Heart left ventricle (tissue), 16 donors: ENCODE measurements around the gene ITGA11. TPM values are rescaled to one million over a fixed set of nuclear protein-coding genes. Genes with fewer than 3 reads are reported as not detected.

Experiments used
- ATAC-seq, 4 donors: fragments of 200-7000 bp; cut with Tn5 transposase; one replicate each; pipeline ENCODE4 v1.9.1; 2020 to 2022; ENCODE audit warnings: moderate library complexity in 4 of 4, mild to moderate bottlenecking in 3 of 4, moderate number of reproducible peaks in 1 of 4
- DNase-seq, 5 donors: peaks; one replicate each; pipeline ENCODE4 v3.0.0-alpha.2; 2020
- H3K27ac ChIP-seq, 12 donors: fragments of 200-600 bp; sonication (generic) in 4 of 12; one replicate each; pipeline versions ENCODE4 v1.5.0 to v1.8.0; 2016 to 2022; ENCODE audit warnings: mild to moderate bottlenecking in 2 of 12
- H3K27me3 ChIP-seq, 9 donors: fragments of 200-600 bp; sonication (generic) in 2 of 9; one replicate each; pipeline versions ENCODE4 v1.5.1 to v1.8.0; 2016 to 2022; ENCODE audit warnings: mild to moderate bottlenecking in 3 of 9
- H3K36me3 ChIP-seq, 9 donors: fragments of 200-600 bp; sonication (generic) in 2 of 9; one replicate each; pipeline versions ENCODE4 v1.5.0 to v1.8.0; 2018 to 2022; ENCODE audit warnings: mild to moderate bottlenecking in 2 of 9
- H3K4me1 ChIP-seq, 12 donors: fragments of 200-600 bp; sonication (generic) in 4 of 12; one replicate each; pipeline versions ENCODE4 v1.5.0 to v1.8.0; 2016 to 2022; ENCODE audit warnings: mild to moderate bottlenecking in 3 of 12
- H3K4me3 ChIP-seq, 12 donors: fragments of 200-600 bp; sonication (generic) in 4 of 12; one replicate each; pipeline versions ENCODE4 v1.5.0 to v1.8.0; 2017 to 2022; ENCODE audit warnings: mild to moderate bottlenecking in 9 of 12, moderate library complexity in 4 of 12
- H3K9me3 ChIP-seq, 12 donors: fragments of 200-600 bp; sonication (generic) in 4 of 12; one replicate each; pipeline versions ENCODE4 v1.5.0 to v1.8.0; 2016 to 2022; ENCODE audit warnings: mild to moderate bottlenecking in 1 of 12
- CTCF ChIP-seq, 12 donors: fragments of 200-600 bp; sonication (generic) in 4 of 12; IDR thresholded peaks; one replicate each; pipeline versions ENCODE4 v1.5.0 to v1.8.0; 2018 to 2022; ENCODE audit warnings: antibody characterized with exemption in 12 of 12, mild to moderate bottlenecking in 5 of 12
- POLR2A ChIP-seq, 2 donors: fragments of 450-650 bp; IDR thresholded peaks; one replicate each; pipeline ENCODE4 v1.6.1; 2017; ENCODE audit warnings: antibody characterized with exemption in 2 of 2, mild to moderate bottlenecking in 2 of 2, moderate library complexity in 2 of 2
- WGBS, 4 donors: extraction: QIAGEN DNeasy Blood & Tissue Kit in 2 of 4; methylation state at CpG; one replicate each; pipeline versions ENCODE4 v1.1.5 to v1.1.7; 2013 to 2018; 5-methylcytosine and 5-hydroxymethylcytosine counted together
- intact Hi-C, 10 donors: fragments of 100-400 bp; cut with DNase I; formaldehyde crosslinking; loops; one replicate each; pipeline versions ENCODE4 v1.11.1 to v1.14.2; 2022
- polyA plus RNA-seq, 2 donors: library from polyadenylated mRNA; stranded (reverse); fragments of 200-250 nt; gene quantifications; one replicate each; pipeline ENCODE4 v1.2.3, GENCODE V29; 2013
- total RNA-seq, 9 donors: library from RNA; depleted of rRNA in 2 of 9; stranded (reverse); fragments of >200 nt in 2 of 9; fragmentation: NEBNext Ultra II Directional in 3 of 9; extraction: Animal tissue kit (Norgen Biotek cat#: 25700) in 3 of 9; gene quantifications; one replicate each; pipeline versions ENCODE4 v1.1.0 to v1.2.4, GENCODE V29; 2016 to 2023
- donor health status: ischemic (EF 13 %, LVEDD 7.1; RV severe dilation, severe dysfunction).
- donor health status: healthy with polysubstance abuse.
- donor health status: DM: no; HTN: yes; CAD: no.
- donor health status: DM: no; HTN: no; CAD: no.
- donor health status: ischemic (EF 25% LVEDD 6.9; RV normal size, moderate dysfunction).
- donor health status: ischemic (EF 25% LVEDD 5.7; RV mildly dilated, moderate dysfunction).
- donor health status: healthy.
- donor health status: DM: yes; HTN: yes; CAD: no.
- donor health status: ischemic (EF 35%, LVEDD 5.7; RV mildly dilated, moderate dysfunction).
- donor health status: nonischemic (EF 11% LVEDD 7.7; RV severe dilation, severe dysfunction).
- donor health status: DM: yes; HTN: yes; CAD: no.
- donor health status: PGD.
- donor health status: ischemic (EF 29% LVEDD 5.4; RV normal size, mild dysfunction).
- donor health status: nonischemic (EF 23%, LVEDD 6.1; RV moderate dilation, normal function).

Gene ITGA11
- total and polyA plus RNA-seq, 11 donors: 2.1 to 35.5 (median 12.1) TPM

DNA sequence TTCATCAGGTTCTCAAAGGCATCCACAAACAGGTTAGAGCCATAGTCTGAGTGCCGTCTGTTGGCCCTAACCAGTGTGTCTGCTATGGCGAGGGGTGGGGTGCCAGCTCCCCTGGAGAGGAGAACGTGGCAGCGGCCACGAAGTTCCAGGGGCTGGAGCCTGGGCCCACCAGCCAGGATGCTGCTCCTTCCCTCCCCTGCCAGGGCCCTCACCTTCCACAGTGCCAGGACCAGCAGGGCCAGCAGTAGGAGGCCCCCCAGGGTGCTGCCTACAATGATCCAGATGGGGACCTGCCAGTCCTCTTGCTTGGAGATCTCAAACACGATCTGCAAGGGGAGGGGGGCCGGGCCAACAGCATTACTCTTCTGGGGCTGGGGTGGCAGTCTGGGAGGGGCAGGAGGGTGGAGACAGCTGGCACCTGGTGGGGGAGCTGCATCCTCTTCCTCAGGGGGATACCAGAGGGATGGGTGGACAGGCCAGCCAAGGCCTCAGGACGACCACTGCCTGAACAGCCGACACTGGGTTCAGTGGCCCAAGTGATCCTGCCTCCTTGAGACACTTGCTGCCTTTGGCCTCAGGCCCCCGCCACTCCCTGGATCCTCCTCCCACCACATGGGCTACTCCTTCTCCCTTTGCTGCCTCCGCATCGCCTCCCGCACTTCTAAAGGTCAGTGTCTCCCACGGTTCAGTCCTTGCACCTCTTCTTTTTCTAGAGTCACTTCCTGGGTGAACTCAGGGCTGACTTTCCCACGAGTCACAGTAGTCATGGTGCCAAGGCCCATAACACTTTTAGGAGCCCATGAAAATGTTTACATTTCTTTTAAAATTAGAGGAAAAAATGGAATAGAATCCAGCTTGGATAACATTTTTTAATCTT lies 128.2 kb downstream of the ITGA11 start:
- ATAC-seq: no peak
- Histone ChIP-seq H3K27me3 (no peaks in the 10 kb centered on the region), H3K27ac (no peak overlapping the region), H3K36me3 (peaks cover 0 to 4% (median 0%) of the 10 kb centered on the region in 9 donors), H3K4me3 (no peak overlapping the region), H3K9me3 (no peaks in the 10 kb centered on the region), H3K4me1 (peaks cover 0 to 35% (median 13%) of the 10 kb centered on the region in 12 donors)
- TF ChIP-seq POLR2A (IDR thresholded peaks at IDR 0.05) (no peak), CTCF (IDR thresholded peaks at IDR 0.05) (no peak)
- intact Hi-C loops: loop anchor here in 8 of 10 donors (5.0 to 10.0 kb wide), 7 partner anchors 46 to 371 kb away; no protein-coding TSS in a partner anchor
- DNase-seq: no peak
- WGBS, 4 donors: 82 to 83% (median 82%) methylated on average over 14 to 15 of the region's 15 CpGs

DNA sequence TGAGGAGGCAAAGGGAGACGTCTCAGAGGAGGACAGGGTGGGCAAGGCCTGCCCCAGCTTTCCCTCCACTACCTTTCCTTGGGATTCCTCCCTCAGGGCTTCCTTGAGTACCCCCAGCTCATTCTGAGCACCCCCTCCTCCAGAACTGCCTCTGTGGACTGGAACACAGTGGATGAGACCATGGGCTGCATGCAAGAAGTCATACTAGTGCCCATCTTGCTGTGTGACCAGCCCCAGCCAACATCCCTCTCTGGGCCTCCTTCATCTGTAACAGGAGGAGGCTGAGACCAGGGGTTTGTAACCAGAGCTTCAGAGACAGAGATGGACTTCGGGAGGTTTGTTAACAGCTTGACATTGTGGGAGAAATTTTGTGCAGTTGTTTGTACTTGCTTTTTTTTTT lies 128.8 kb downstream of the ITGA11 start:
- no peak overlapping the region for H3K27ac ChIP-seq
- H3K9me3 ChIP-seq: no peaks in the 10 kb centered on the region
- intact Hi-C loops: loop anchor here in 8 of 10 donors (5.0 to 10.0 kb wide), 7 partner anchors 46 to 372 kb away; no protein-coding TSS in a partner anchor
- TF ChIP-seq CTCF (IDR thresholded peaks at IDR 0.05) (no peak), POLR2A (IDR thresholded peaks at IDR 0.05) (no peak)
- H3K4me3 ChIP-seq: no peak overlapping the region
- peaks cover 0 to 4% (median 0%) of the 10 kb centered on the region in 9 donors for H3K36me3 ChIP-seq
- DNase-seq (no peak), ATAC-seq (no peak)
- peaks cover 0 to 42% (median 14%) of the 10 kb centered on the region in 12 donors for H3K4me1 ChIP-seq
- H3K27me3 ChIP-seq: no peaks in the 10 kb centered on the region
- WGBS, 4 donors: 67 to 85% (median 81%) methylated on average over 2 of the region's 2 CpGs

- intact Hi-C loops: loop anchor here in 8 of 10 donors (5.0 to 10.0 kb wide), 7 partner anchors 45 to 372 kb away; no protein-coding TSS in a partner anchor
- Histone ChIP-seq H3K4me1 (peaks cover 0 to 44% (median 14%) of the 10 kb centered on the region in 12 donors), H3K27me3 (no peaks in the 10 kb centered on the region), H3K27ac (no peak overlapping the region), H3K36me3 (peaks cover 0 to 8% (median 0%) of the 10 kb centered on the region in 9 donors), H3K4me3 (no peak overlapping the region), H3K9me3 (no peaks in the 10 kb centered on the region)
- TF ChIP-seq CTCF (IDR thresholded peaks at IDR 0.05) (no peak), POLR2A (IDR thresholded peaks at IDR 0.05) (no peak)
- ATAC-seq: no peak
- WGBS, 4 donors: 87 to 97% (median 92%) methylated on average over 6 of the region's 6 CpGs
- DNase-seq: no peak
Observed at GRCh38 chr15:68302729-68303128, 129.2 kb downstream of the ITGA11 start.

DNA sequence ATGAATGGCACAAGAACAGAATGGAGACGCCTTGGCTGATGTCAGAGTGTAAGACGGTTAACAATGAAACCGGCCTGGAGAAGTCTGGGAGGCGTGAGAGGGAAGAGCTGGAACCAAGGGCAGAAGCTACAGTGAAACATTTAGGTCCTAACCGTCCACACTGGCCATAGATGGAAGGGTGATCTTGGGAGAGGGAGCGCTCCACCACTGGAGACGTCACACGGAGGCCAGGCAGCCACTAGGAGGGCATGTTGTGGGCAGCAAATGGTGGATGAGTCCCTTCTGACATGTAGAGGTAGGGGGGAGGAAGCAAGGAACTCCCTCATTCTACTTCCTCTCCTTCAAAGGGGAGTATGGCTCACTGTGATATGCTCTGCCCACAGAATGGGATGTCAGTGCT lies 130.7 kb downstream of the ITGA11 start:
- 88 to 97% (median 93%) methylated on average over 8 of the region's 8 CpGs for WGBS, 4 donors
- TF ChIP-seq POLR2A (IDR thresholded peaks at IDR 0.05): no peak
- TF ChIP-seq CTCF (IDR thresholded peaks at IDR 0.05): no peak
- H3K4me3 ChIP-seq: no peak overlapping the region
- peak overlapping the region in 1 of 12 donors; percentile 28 for H3K27ac ChIP-seq
- ATAC-seq (no peak), DNase-seq (no peak)
- H3K36me3 ChIP-seq: peaks cover 0 to 17% (median 4%) of the 10 kb centered on the region in 9 donors
- intact Hi-C loops: loop anchor here in 8 of 10 donors (5.0 to 10.0 kb wide), 7 partner anchors 44 to 374 kb away; no protein-coding TSS in a partner anchor
- H3K4me1 ChIP-seq: peaks cover 0 to 38% (median 13%) of the 10 kb centered on the region in 12 donors
- no peaks in the 10 kb centered on the region for H3K27me3 ChIP-seq
- no peaks in the 10 kb centered on the region for H3K9me3 ChIP-seq
